H1 (cell line): Measurements from ENCODE around the gene WASHC2A. TPM values are rescaled to one million over a fixed set of nuclear protein-coding genes. Genes with fewer than 3 reads are reported as not detected.
"Not testable (repeated sequence)": the region's sequence is repeated elsewhere in the genome, so short reads cannot be mapped to it uniquely, and the experiment has no call there.

Source experiments
- CTCF ChIA-PET: fragments of 300-600 bp; sonication (Branson Sonifier 250); formaldehyde crosslinking; loops from one replicate; lab custom pipeline; 2021; ENCODE audit not compliant: partially characterized antibody; lab: Charles Lee
- POLR2A ChIA-PET: fragments of 300-600 bp; sonication (Branson Sonifier 250); formaldehyde crosslinking; loops from one replicate; lab custom pipeline; 2021; ENCODE audit warnings: inconsistent platforms; ENCODE audit not compliant: partially characterized antibody; lab: Charles Lee
- DNase-seq, 2 experiments: peaks; one replicate each; pipeline versions ENCODE4 v3.0.0 to v3.0.0-alpha.2; 2010 to 2022; ENCODE audit warnings: low spot score in 2 of 2, low read depth in 1 of 2, mixed read lengths in 1 of 2
- FAIRE-seq: peaks from 2 replicates; lab custom pipeline; 2011; peaks lifted over from hg19 to GRCh38; lab: Jason Lieb, UNC
- H2AFZ ChIP-seq: 2 replicates; pipeline ENCODE4 v1.8.1; 2012; ENCODE audit warnings: low read length, inconsistent platforms
- H2AK5ac ChIP-seq: 2 replicates; pipeline ENCODE4 v1.6.1; 2013; ENCODE audit warnings: low read depth, low read length
- H2BK120ac ChIP-seq: replicated peaks from 2 replicates; pipeline ENCODE3; 2013; ENCODE audit warnings: low read depth, low read length, inconsistent platforms
- H2BK12ac ChIP-seq: 2 replicates; pipeline ENCODE4 v1.6.1; 2013; ENCODE audit warnings: low read depth, low read length
- H2BK15ac ChIP-seq: 2 replicates; pipeline ENCODE4 v1.6.1; 2013; ENCODE audit warnings: low read length
- H2BK20ac ChIP-seq: 2 replicates; pipeline ENCODE4 v1.6.1; 2013; ENCODE audit warnings: low read length
- H2BK5ac ChIP-seq: 2 replicates; pipeline ENCODE4 v1.6.1; 2013; ENCODE audit warnings: low read depth, low read length
- H3K14ac ChIP-seq: 2 replicates; pipeline ENCODE4 v1.6.1; 2013; ENCODE audit warnings: inconsistent platforms; ENCODE audit not compliant: insufficient read length
- H3K18ac ChIP-seq: 2 replicates; pipeline ENCODE4 v1.6.1; 2013; ENCODE audit warnings: low read length; ENCODE audit errors: extremely low read depth
- H3K23ac ChIP-seq: 2 replicates; pipeline ENCODE4 v1.6.1; 2013; ENCODE audit warnings: inconsistent platforms; ENCODE audit not compliant: insufficient read length
- H3K23me2 ChIP-seq: 2 replicates; pipeline ENCODE4 v1.6.1; 2013; ENCODE audit warnings: low read depth, low read length
- H3K27ac ChIP-seq: 2 replicates; pipeline ENCODE4 v1.6.1; 2011; ENCODE audit warnings: low read depth, low read length, inconsistent platforms
- H3K27me3 ChIP-seq, 4 experiments: replicated peaks in 1 of 4; 1 replicate in 1 of 4; 2 replicates in 3 of 4; pipeline versions ENCODE4 v1.6.1 to v1.8.1; 2011 to 2013; ENCODE audit warnings: low read length in 3 of 4, mild to moderate bottlenecking in 3 of 4, inconsistent platforms in 2 of 4, mixed read lengths in 2 of 4, moderate library complexity in 1 of 4; ENCODE audit not compliant: control insufficient read depth in 3 of 4, insufficient read depth in 3 of 4; ENCODE audit errors: extremely low read depth in 1 of 4
- H3K36me3 ChIP-seq, 4 experiments: 2 replicates each; pipeline versions ENCODE4 v1.6.1 to v1.8.1; 2011 to 2013; ENCODE audit warnings: mild to moderate bottlenecking in 4 of 4, low read length in 3 of 4, moderate library complexity in 2 of 4, control low read depth in 1 of 4, inconsistent platforms in 1 of 4; ENCODE audit not compliant: insufficient read depth in 4 of 4, control insufficient read depth in 2 of 4
- H3K4ac ChIP-seq: replicated peaks from 2 replicates; pipeline ENCODE3; 2013; ENCODE audit warnings: low read length, low read depth, mixed read lengths, inconsistent platforms; ENCODE audit not compliant: insufficient read length
- H3K4me1 ChIP-seq, 4 experiments: replicated peaks in 1 of 4; 1 replicate in 1 of 4; 2 replicates in 3 of 4; pipeline versions ENCODE4 v1.6.1 to v1.8.1; 2011 to 2013; ENCODE audit warnings: low read length in 3 of 4, inconsistent platforms in 2 of 4, mixed read lengths in 1 of 4; ENCODE audit not compliant: insufficient read depth in 4 of 4, control insufficient read depth in 3 of 4
- H3K4me2 ChIP-seq, 2 experiments: 2 replicates each; pipeline versions ENCODE4 v1.6.1 to v1.8.1; 2011 to 2013; ENCODE audit warnings: low read depth in 2 of 2, low read length in 2 of 2, control low read depth in 1 of 2, inconsistent platforms in 1 of 2, mild to moderate bottlenecking in 1 of 2; ENCODE audit not compliant: insufficient read depth in 1 of 2
- H3K4me3 ChIP-seq, 4 experiments: fragments of 200-600, 300-600 bp in 1 of 4; sonication (generic), shearing (Covaris generic), sonication (Bioruptor Twin) in 1 of 4; 2 replicates each; pipeline versions ENCODE4 v1.5.1 to v1.8.1; 2011 to 2016; ENCODE audit warnings: low read length in 4 of 4, low read depth in 3 of 4, control low read depth in 2 of 4, inconsistent platforms in 2 of 4, mild to moderate bottlenecking in 2 of 4, mixed read lengths in 1 of 4, moderate library complexity in 1 of 4; ENCODE audit not compliant: insufficient read depth in 2 of 4; ENCODE audit errors: extremely low read depth in 1 of 4
- H3K56ac ChIP-seq: replicated peaks from 2 replicates; pipeline ENCODE3; 2013; ENCODE audit warnings: low read depth, mild to moderate bottlenecking, mixed read lengths, low read length, inconsistent platforms; ENCODE audit not compliant: insufficient read length
- H3K79me1 ChIP-seq: 2 replicates; pipeline ENCODE4 v1.6.1; 2013; ENCODE audit warnings: low read depth, low read length, control low read depth
- H3K79me2 ChIP-seq, 2 experiments: 2 replicates each; pipeline versions ENCODE4 v1.6.1 to v1.8.1; 2012 to 2013; ENCODE audit warnings: low read length in 2 of 2, mild to moderate bottlenecking in 2 of 2, inconsistent platforms in 1 of 2; ENCODE audit not compliant: insufficient read depth in 2 of 2, control insufficient read depth in 1 of 2
- H3K9ac ChIP-seq, 4 experiments: replicated peaks in 1 of 4; 1 replicate in 1 of 4; 2 replicates in 3 of 4; pipeline versions ENCODE4 v1.6.1 to v1.8.1; 2011 to 2013; ENCODE audit warnings: low read depth in 3 of 4, low read length in 3 of 4, control low read depth in 2 of 4, mild to moderate bottlenecking in 2 of 4, moderate library complexity in 2 of 4, inconsistent platforms in 1 of 4; ENCODE audit errors: extremely low read depth in 1 of 4
- H3K9me3 ChIP-seq, 2 experiments: 2 replicates each; pipeline versions ENCODE4 v1.6.1 to v1.8.1; 2012 to 2013; ENCODE audit warnings: mild to moderate bottlenecking in 2 of 2, moderate library complexity in 2 of 2, control low read depth in 1 of 2, inconsistent platforms in 1 of 2, low read depth in 1 of 2, low read length in 1 of 2, mixed read lengths in 1 of 2; ENCODE audit not compliant: insufficient read depth in 2 of 2
- H4K20me1 ChIP-seq, 2 experiments: replicated peaks in 1 of 2; 2 replicates each; pipeline versions ENCODE3 to v1.8.1; 2011 to 2013; ENCODE audit warnings: inconsistent platforms in 2 of 2, low read length in 2 of 2, mild to moderate bottlenecking in 1 of 2; ENCODE audit not compliant: insufficient read depth in 2 of 2, control insufficient read depth in 1 of 2
- H4K5ac ChIP-seq: 2 replicates; pipeline ENCODE4 v1.6.1; 2013; ENCODE audit warnings: low read length, low read depth, mixed read lengths, inconsistent platforms; ENCODE audit not compliant: insufficient read length
- H4K8ac ChIP-seq: 2 replicates; pipeline ENCODE4 v1.8.0; 2013; ENCODE audit warnings: mild to moderate bottlenecking, moderate library complexity, low read length, inconsistent platforms; ENCODE audit not compliant: insufficient read depth; ENCODE audit errors: extremely low read depth
- H4K91ac ChIP-seq: replicated peaks from 2 replicates; pipeline ENCODE3; 2013; ENCODE audit warnings: low read length, mixed read lengths, inconsistent platforms; ENCODE audit not compliant: insufficient read length
- WGBS, 2 experiments: shearing (Covaris generic) in 1 of 2; methylation state at CpG; one replicate each; pipeline versions ENCODE4 v1.1.6 to v1.1.7; 2013 to 2015; ENCODE audit warnings: low lambda C conversion rate in 2 of 2, mixed read lengths in 2 of 2, inconsistent platforms in 1 of 2, low coverage in 1 of 2, missing lambda C conversion rate in 1 of 2; ENCODE audit not compliant: insufficient replicate concordance in 2 of 2, insufficient coverage in 1 of 2, insufficient read length in 1 of 2; ENCODE audit errors: extremely low coverage in 1 of 2, missing lambda C conversion rate in 1 of 2; 5-methylcytosine and 5-hydroxymethylcytosine counted together
- polyA plus RNA-seq, 7 experiments: library from polyadenylated mRNA; depleted of rRNA in 3 of 7; stranded (reverse) in 5 of 7; unstranded in 2 of 7; fragments of >200 nt in 5 of 7; fragments of 200-250 nt in 2 of 7; gene quantifications; 1 replicate in 5 of 7; 2 replicates in 1 of 7; 4 replicates in 1 of 7; pipeline versions ENCODE4 v1.2.1 to v1.2.3, GENCODE V29; 2011 to 2013; ENCODE audit warnings: missing spikeins in 2 of 7, mixed read lengths in 2 of 7
- total RNA-seq: library from RNA; stranded (reverse); fragmentation: NEBNext Ultra II Directional; extraction: Animal tissue kit (Norgen Biotek cat#: 25700); gene quantifications from 2 replicates; pipeline ENCODE4 v1.2.1, GENCODE V29; 2021

The WASHC2A gene
- total and polyA plus RNA-seq, 2 of the 8 experiments (the other 6 are each of a cell fraction or from before 2014, with no cell fraction given): 7.5 to 29.7 TPM

- H3K27me3 ChIP-seq, FAIRE-seq, H3K9me3 ChIP-seq, H2BK5ac ChIP-seq, H4K8ac ChIP-seq, H3K36me3 ChIP-seq, DNase-seq, H4K91ac ChIP-seq, H3K9ac ChIP-seq, H4K5ac ChIP-seq, H3K79me1 ChIP-seq, H2BK120ac ChIP-seq, CTCF ChIA-PET, H3K27ac ChIP-seq, H3K23ac ChIP-seq, H3K79me2 ChIP-seq, H2BK12ac ChIP-seq, H3K4ac ChIP-seq, H3K14ac ChIP-seq, H2AFZ ChIP-seq, H3K23me2 ChIP-seq, H2BK20ac ChIP-seq, H2AK5ac ChIP-seq, H3K4me2 ChIP-seq, H2BK15ac ChIP-seq, H3K18ac ChIP-seq, POLR2A ChIA-PET, H3K4me3 ChIP-seq, H4K20me1 ChIP-seq, H3K56ac ChIP-seq, H3K4me1 ChIP-seq: not testable (repeated sequence)
- 83% methylated on average over 2 of the region's 5 CpGs; no CpG with 5 or more reads in 1 of the 2 experiments for WGBS, 2 experiments
These were observed 60.1 kb downstream of the WASHC2A start for GRCh38 chr10:50127770-50128292.

GRCh38 chr10:50131245-50131965 is 63.7 kb downstream of the WASHC2A start:
- H3K4me1 ChIP-seq, H3K23me2 ChIP-seq, POLR2A ChIA-PET, H3K18ac ChIP-seq, H2BK20ac ChIP-seq, H3K9ac ChIP-seq, H3K14ac ChIP-seq, H3K4me2 ChIP-seq, H3K79me1 ChIP-seq, H3K4me3 ChIP-seq, H4K8ac ChIP-seq, H3K79me2 ChIP-seq, H3K56ac ChIP-seq, DNase-seq, H3K23ac ChIP-seq, H2AFZ ChIP-seq, H3K27ac ChIP-seq, H2BK12ac ChIP-seq, H2BK15ac ChIP-seq, CTCF ChIA-PET, H3K9me3 ChIP-seq, H3K36me3 ChIP-seq, H4K20me1 ChIP-seq, H2BK120ac ChIP-seq, H4K5ac ChIP-seq, H3K27me3 ChIP-seq, H3K4ac ChIP-seq, FAIRE-seq, H4K91ac ChIP-seq, H2AK5ac ChIP-seq, H2BK5ac ChIP-seq: not testable (repeated sequence)
- WGBS, 2 experiments: 94% methylated on average over 6 of the region's 8 CpGs; no CpG with 5 or more reads in 1 of the 2 experiments
